GM12872 (cell line): ENCODE measurements around the gene SERPINB10.

Experiments used
- CTCF ChIP-seq: IDR thresholded peaks from 3 replicates; pipeline ENCODE4 v1.5.1; 2011; ENCODE audit warnings: low read depth, mild to moderate bottlenecking, low read length, moderate library complexity; ENCODE audit not compliant: insufficient read depth

Gene SERPINB10

DNA sequence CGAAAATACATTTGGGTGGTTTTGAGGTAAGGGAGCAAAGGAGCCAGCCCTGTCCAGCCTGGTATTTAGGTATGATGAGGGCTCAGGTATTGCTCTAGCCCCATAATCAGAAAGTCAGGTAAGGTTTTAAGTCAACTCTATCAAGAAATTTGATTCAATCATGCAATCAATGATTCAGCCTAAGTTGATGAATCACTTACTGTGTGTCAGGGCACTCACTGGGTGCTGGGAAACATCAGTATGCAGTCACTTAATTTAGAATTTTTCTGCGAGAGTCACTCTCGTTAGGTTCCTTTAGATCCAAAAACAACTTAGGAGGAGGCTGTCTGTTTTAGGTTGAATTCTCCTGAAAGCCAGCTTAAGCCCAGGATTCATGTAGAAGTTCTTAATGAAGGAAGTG lies 37.9 kb upstream of the SERPINB10 start:
- TF ChIP-seq CTCF, result no peak

DNA sequence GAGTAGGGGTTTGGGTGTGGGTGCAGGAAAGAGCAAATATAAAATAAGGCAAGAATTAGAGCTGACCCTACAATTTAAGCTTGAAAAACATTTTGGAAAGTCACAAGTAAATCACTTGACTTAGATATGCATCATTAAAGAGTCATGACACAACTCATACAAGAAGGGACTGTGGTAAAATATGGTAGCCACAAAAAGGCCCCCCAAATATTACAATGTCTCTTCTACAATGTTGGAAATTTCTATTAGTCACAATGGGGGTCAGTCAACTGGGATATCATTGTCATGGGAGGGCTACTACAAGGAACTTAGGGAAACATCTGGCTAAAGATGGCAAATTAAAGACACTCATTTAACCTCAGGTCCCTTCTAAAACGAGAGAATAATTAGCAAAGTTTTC lies 35.9 kb upstream of the SERPINB10 start:
- no peak for TF ChIP-seq CTCF

DNA sequence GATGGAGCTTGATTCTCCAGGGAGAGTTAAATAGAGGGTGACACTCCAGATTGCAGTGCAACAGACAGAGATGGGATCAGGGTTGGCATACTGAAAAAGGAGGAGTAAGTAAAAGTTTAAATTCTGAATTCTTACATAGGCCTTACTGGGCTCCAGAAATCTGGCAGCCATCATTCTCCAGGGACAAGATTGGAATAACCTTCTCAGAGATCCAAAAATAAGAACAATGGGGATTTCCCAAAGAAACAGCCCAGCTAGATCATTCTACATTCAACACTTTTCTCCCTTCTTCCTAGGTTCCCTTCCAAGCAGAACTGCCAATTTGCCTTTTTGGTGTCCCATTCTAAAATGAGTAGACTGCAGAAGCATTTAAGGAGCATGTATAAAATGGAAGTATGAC lies 35.2 kb upstream of the SERPINB10 start:
- TF ChIP-seq CTCF, result no peak

DNA sequence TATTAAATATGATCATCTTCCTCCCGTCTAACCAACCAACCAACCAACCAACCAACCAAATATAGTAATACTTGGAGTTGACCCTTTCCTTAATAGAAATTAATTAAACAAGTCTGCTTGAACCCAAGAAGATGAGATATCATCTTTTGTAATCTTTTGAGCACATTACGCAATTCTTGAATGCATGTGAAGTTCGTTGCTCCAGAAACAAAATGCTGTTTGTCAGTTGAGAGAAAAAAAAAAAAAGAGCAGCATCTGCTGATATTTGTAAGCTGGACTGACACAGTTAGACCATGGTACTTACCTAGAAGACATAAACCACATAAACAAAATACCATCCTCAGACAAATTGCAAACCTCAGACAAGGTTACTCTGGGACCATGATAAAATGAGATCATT lies 29.4 kb upstream of the SERPINB10 start:
- TF ChIP-seq CTCF, result no peak

GRCh38 chr18:63878925-63879324 lies 28.8 kb upstream of the SERPINB10 start:
- TF ChIP-seq CTCF, result no peak

DNA sequence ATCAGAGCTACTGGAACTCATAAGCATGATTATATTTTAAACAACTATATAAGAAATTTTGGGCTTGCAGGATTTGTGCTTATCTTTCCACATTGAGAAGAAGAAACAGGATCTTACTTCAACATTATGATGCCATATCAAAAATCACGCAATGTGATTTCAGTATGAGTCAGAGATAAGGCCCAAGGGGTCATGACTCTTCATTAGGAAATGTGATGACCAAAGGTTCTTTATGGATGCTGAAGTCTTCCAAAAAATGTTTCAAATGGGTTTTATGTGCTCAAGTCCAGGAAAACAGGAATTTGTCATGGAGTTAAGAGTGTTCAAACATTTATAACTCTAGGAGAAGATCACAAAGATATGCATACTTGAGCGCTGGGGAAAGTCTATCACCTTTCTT lies 28.0 kb upstream of the SERPINB10 start:
- no peak for TF ChIP-seq CTCF

DNA sequence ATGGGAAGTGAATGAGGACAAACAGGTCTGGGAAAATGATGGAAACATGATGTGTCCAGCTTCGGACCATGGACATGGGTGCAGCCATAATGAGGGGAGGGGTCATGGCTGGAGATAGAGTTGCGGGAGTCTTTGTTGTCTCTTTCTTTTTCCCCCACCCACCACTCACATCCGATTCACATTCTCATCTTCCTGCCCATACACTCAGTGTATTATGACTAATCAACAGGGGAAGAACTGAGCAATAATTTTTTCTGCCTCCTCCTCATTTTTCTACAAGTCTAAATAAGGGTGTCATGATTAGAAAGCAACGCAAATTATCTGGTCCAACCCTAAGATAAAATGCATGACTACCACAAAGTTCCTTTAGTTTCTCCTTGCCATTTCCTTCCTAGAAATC lies 25.9 kb upstream of the SERPINB10 start:
- no peak for TF ChIP-seq CTCF
